Epithelial cell of proximal tubule (primary cell): ENCODE measurements around the gene MPP3. TPM values are rescaled to one million over a fixed set of nuclear protein-coding genes. Genes with fewer than 3 reads are reported as not detected.
A peak's percentile ranks its signal among the peaks of the same experiment; 100 is the strongest.

Experiments
- DNase-seq: peaks from one replicate; pipeline ENCODE4 v3.0.0-alpha.2; 2011; ENCODE audit warnings: low read depth
- H3K4me3 ChIP-seq: 2 replicates; pipeline ENCODE4 v1.5.1; 2011; ENCODE audit warnings: low read depth, mild to moderate bottlenecking, low read length
- total RNA-seq: library from RNA; depleted of rRNA; stranded (reverse); fragments of >200 nt; gene quantifications from 2 replicates; pipeline ENCODE4 v1.2.3, GENCODE V29; 2015
- TF ChIP-seq, protein P1 (sequence below): conservative IDR thresholded peaks from 2 replicates; pipeline ENCODE4 v1.5.1; 2012; ENCODE audit warnings: low read depth, mild to moderate bottlenecking, low read length

Gene MPP3
- total RNA-seq, 1 donor from 2014 or later: 10.8 TPM

DNA sequence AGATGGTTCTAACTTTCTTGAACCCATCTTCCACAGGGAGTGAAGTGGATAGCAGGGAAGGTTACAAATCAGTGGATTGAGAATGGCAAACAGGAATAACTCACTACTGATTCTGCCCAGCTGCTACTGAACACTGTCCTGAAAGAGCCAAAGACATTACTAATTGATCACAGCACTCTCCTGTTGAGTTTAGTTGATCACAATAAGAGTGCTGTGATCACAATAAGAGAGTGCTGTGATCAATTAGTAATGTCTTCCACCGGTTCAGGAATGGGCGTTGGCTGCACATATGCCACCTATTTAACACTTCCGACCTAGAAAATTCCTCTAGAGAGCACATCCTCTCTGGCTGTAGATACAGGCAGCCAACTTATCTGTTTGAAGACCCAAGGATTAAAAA lies 41.4 kb downstream of the MPP3 start:
- TF ChIP-seq, protein P1, sequence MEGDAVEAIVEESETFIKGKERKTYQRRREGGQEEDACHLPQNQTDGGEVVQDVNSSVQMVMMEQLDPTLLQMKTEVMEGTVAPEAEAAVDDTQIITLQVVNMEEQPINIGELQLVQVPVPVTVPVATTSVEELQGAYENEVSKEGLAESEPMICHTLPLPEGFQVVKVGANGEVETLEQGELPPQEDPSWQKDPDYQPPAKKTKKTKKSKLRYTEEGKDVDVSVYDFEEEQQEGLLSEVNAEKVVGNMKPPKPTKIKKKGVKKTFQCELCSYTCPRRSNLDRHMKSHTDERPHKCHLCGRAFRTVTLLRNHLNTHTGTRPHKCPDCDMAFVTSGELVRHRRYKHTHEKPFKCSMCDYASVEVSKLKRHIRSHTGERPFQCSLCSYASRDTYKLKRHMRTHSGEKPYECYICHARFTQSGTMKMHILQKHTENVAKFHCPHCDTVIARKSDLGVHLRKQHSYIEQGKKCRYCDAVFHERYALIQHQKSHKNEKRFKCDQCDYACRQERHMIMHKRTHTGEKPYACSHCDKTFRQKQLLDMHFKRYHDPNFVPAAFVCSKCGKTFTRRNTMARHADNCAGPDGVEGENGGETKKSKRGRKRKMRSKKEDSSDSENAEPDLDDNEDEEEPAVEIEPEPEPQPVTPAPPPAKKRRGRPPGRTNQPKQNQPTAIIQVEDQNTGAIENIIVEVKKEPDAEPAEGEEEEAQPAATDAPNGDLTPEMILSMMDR: no peak
- DNase-seq: peak; percentile 15
- H3K4me3 ChIP-seq: no peak overlapping the region

DNA sequence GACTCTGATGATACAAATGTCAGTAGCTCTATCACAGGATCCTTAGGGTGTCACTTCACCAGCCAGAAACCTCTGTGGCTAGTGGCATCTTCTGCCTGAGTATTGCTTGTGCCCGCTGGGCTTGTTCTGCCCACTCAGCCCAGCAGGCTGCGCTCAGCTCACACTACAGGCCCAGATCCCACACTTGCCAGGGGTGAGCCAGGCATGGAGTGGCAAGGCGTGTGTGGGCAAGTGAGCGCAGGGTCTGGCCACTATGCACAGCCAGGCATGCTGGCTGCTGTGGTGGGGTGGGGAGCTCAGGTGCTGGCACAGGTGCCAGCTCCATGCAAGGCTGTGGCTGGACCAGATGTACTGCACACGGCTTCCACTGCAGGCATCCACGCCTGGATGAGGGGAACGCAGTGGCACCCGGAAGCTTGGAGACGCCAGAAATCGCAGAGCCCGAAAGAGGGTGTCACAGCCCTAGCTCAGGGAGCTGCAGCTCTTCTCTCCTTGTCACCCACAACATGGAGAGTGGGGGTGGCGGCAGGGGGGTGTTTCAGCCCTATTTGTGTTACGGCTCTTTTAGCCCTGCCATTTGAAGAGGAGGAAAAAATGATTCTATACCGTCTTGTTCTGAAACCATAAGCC lies 42.5 kb downstream of the MPP3 start:
- no peak overlapping the region for H3K4me3 ChIP-seq
- TF ChIP-seq, protein P1: peak; percentile 43
- no peak for DNase-seq

DNA sequence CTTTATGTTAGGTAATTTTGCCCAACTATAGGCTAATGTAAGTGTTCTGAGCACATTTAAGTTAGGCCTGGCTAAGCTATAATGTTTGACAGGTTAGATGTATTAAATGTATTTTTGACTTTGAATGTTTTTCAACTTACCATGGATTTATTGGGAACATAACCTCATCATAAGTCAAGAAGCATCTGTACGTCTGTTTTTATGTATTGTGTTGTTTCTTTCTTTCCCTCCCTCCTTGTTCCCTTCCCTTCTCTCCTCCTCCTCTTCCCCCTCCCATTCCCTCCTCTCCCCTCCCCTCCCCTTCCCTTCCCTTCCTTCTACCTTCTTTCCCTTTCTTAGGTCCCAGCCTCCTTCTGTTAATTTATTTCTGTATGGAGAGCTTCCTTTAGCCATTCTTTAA lies 43.5 kb downstream of the MPP3 start:
- TF ChIP-seq, protein P1: no peak
- DNase-seq: no peak
- no peak overlapping the region for H3K4me3 ChIP-seq

DNA sequence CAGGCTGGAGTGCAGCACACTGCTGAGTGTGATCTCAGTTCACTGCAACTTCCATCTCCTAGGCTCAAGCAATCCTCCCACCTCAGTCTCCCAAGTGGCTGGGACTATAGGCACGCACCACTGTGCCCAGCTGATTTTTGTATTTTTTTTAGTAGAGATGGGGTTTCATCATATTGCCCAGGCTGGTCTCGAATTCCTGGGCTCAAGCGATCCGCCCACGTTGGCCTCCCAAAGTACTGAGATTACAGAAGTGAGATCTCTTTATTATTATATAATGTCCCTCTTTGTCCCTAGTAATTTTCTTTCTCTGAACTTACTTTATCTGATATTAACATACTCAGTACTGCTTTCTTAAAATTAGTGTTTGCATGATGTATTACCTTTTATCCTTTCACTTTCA lies 44.4 kb downstream of the MPP3 start:
- TF ChIP-seq, protein P1: no peak
- no peak for DNase-seq
- no peak overlapping the region for H3K4me3 ChIP-seq

DNA sequence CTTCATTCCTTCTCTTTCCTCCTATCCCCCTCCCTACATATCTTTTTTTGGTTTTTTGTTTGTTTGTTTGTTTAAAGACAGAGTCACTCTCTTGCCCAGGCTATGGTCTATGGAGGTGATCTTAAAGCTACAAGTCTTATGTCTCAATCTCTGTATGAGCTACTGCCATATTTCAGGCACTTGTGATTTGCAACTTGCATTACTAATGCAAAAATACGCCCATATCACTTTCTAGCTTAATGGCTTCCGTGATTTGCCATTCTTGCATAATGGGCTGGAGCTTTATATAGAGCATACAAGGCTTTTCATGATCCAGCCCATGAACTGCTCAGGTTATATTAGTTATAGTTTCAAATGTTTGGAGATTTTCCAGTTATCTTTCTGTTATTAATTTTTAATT lies 45.2 kb downstream of the MPP3 start:
- TF ChIP-seq, protein P1: no peak
- H3K4me3 ChIP-seq: no peak overlapping the region
- DNase-seq: no peak

DNA sequence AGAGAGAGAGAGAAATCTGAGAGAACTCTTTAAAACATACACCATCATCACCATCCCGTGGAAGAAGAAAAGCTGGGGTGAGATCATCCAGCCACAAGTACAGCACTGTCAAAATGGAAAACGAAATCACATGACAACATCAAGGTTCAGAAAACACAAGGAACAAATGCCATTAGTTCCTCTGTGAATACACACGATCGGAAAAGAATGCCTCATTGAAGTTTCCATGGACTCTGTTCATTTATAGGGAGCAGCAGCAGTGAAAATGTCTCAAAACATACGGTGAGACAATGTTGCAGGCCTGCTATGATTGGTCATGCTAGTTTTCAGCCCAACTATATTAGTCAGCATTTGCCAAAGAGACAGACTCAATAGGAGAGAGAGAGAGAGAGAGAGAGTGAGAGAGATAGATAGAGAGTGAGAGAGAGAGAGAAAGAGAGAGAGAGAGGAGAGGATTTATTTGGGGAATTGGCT lies 48.3 kb downstream of the MPP3 start:
- no peak for DNase-seq
- TF ChIP-seq, protein P1: no peak

DNA sequence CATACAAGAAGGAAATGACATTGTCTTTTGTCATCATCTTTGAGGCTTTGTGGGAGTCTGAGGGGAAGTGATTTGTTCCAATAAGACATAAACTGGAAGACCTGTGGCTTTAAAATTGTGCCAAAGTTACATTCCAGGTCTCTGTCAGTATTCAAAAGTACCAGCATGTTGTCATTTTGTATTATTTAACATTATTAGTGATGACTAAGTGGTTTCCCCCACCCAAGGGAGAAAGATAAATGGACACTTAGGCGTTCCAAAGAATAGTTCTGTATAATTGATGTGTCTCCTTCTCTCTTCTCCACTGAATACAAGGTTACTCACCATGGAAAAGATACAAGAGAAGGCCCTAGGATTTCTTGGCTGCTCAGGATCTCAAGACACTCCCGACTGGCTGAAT lies 48.9 kb downstream of the MPP3 start:
- no peak for DNase-seq
- TF ChIP-seq, protein P1: no peak
- no peak overlapping the region for H3K4me3 ChIP-seq

More for the DNA sequence above, 48.3 kb downstream of the MPP3 start:
- no peak overlapping the region for H3K4me3 ChIP-seq
